H9 (cell line): ENCODE results near the gene MCM3AP. TPM values are rescaled to one million over a fixed set of nuclear protein-coding genes. Genes with fewer than 3 reads are reported as not detected.

Experiments
- DNase-seq: peaks from one replicate; pipeline ENCODE4 v3.0.0-alpha.2; 2017
- H2AFZ ChIP-seq: one replicate; pipeline ENCODE4 v1.6.1; 2013; ENCODE audit warnings: mild to moderate bottlenecking, low read length, control low read depth, moderate library complexity
- H2AK5ac ChIP-seq: 2 replicates; pipeline ENCODE4 v1.6.1; 2013; ENCODE audit warnings: low read length, control low read depth, mixed read lengths; ENCODE audit not compliant: insufficient read length
- H2BK120ac ChIP-seq: one replicate; pipeline ENCODE4 v1.6.1; 2013; ENCODE audit warnings: low read depth, mild to moderate bottlenecking, low read length, control low read depth, inconsistent platforms; ENCODE audit not compliant: poor library complexity, severe bottlenecking
- H2BK12ac ChIP-seq: 2 replicates; pipeline ENCODE4 v1.6.1; 2013; ENCODE audit warnings: low read length, control low read depth, mixed read lengths, low read depth; ENCODE audit not compliant: insufficient read length
- H2BK15ac ChIP-seq: 2 replicates; pipeline ENCODE4 v1.6.1; 2013; ENCODE audit warnings: low read depth, low read length, control low read depth
- H2BK20ac ChIP-seq: one replicate; pipeline ENCODE4 v1.6.1; 2013; ENCODE audit warnings: low read depth, mild to moderate bottlenecking, low read length, control low read depth, inconsistent platforms; ENCODE audit not compliant: poor library complexity, severe bottlenecking
- H2BK5ac ChIP-seq: 2 replicates; pipeline ENCODE4 v1.6.1; 2013; ENCODE audit warnings: low read length, control low read depth, mixed read lengths; ENCODE audit not compliant: insufficient read length
- H3K14ac ChIP-seq: 2 replicates; pipeline ENCODE4 v1.6.1; 2013; ENCODE audit warnings: low read length, control low read depth; ENCODE audit not compliant: insufficient read depth
- H3K18ac ChIP-seq: 2 replicates; pipeline ENCODE4 v1.6.1; 2013; ENCODE audit warnings: low read depth, mild to moderate bottlenecking, mixed read lengths, low read length, control low read depth; ENCODE audit not compliant: insufficient read length
- H3K23ac ChIP-seq: 2 replicates; pipeline ENCODE4 v1.6.1; 2013; ENCODE audit warnings: low read length, control low read depth, mixed read lengths, low read depth; ENCODE audit not compliant: insufficient read length
- H3K23me2 ChIP-seq: 2 replicates; pipeline ENCODE4 v1.6.1; 2013; ENCODE audit warnings: low read depth, mild to moderate bottlenecking, mixed read lengths, low read length, control low read depth; ENCODE audit not compliant: insufficient read length, poor library complexity, severe bottlenecking
- H3K27ac ChIP-seq: 2 replicates; pipeline ENCODE4 v1.5.1; 2013; ENCODE audit warnings: low read length, control low read depth, mixed read lengths, low read depth; ENCODE audit not compliant: insufficient read length
- H3K27me3 ChIP-seq: 2 replicates; pipeline ENCODE4 v1.6.1; 2013; ENCODE audit warnings: low read length, control low read depth, inconsistent platforms; ENCODE audit not compliant: insufficient read depth
- H3K4ac ChIP-seq: 2 replicates; pipeline ENCODE4 v1.6.1; 2013; ENCODE audit warnings: low read depth, mild to moderate bottlenecking, control low read depth, inconsistent platforms, low read length, moderate library complexity
- H3K4me1 ChIP-seq: 2 replicates; pipeline ENCODE4 v1.6.1; 2013; ENCODE audit warnings: low read length, control low read depth, inconsistent platforms; ENCODE audit not compliant: insufficient read depth
- H3K4me2 ChIP-seq: 2 replicates; pipeline ENCODE4 v1.6.1; 2013; ENCODE audit warnings: low read length, control low read depth, mixed read lengths; ENCODE audit not compliant: insufficient read length, insufficient read depth
- H3K56ac ChIP-seq: 2 replicates; pipeline ENCODE4 v1.6.1; 2013; ENCODE audit warnings: low read depth, mild to moderate bottlenecking, mixed read lengths, low read length, control low read depth; ENCODE audit not compliant: insufficient read length
- H3K79me1 ChIP-seq: 2 replicates; pipeline ENCODE4 v1.6.1; 2013; ENCODE audit warnings: low read depth, mild to moderate bottlenecking, moderate library complexity, low read length, control low read depth, inconsistent platforms; ENCODE audit not compliant: insufficient read depth, poor library complexity, severe bottlenecking
- H3K79me2 ChIP-seq: 2 replicates; pipeline ENCODE4 v1.6.1; 2013; ENCODE audit warnings: low read length, control low read depth, inconsistent platforms; ENCODE audit not compliant: insufficient read depth
- H3K9ac ChIP-seq: 2 replicates; pipeline ENCODE4 v1.6.1; 2013; ENCODE audit warnings: low read length, control low read depth, mixed read lengths; ENCODE audit not compliant: insufficient read length; ENCODE audit errors: extremely low read depth
- H3K9me3 ChIP-seq: one replicate; pipeline ENCODE4 v1.6.1; 2013; ENCODE audit warnings: low read depth, low read length, inconsistent platforms; ENCODE audit not compliant: control insufficient read depth
- H3T11ph ChIP-seq: one replicate; pipeline ENCODE4 v1.6.1; 2013; ENCODE audit warnings: mild to moderate bottlenecking, low read length, control low read depth, inconsistent platforms
- H4K20me1 ChIP-seq: one replicate; pipeline ENCODE4 v1.6.1; 2013; ENCODE audit not compliant: control insufficient read depth, insufficient read length, insufficient read depth
- H4K5ac ChIP-seq: 2 replicates; pipeline ENCODE4 v1.6.1; 2013; ENCODE audit warnings: low read depth, mild to moderate bottlenecking, mixed read lengths, low read length, control low read depth; ENCODE audit not compliant: insufficient read length
- H4K8ac ChIP-seq: replicated peaks from 2 replicates; pipeline ENCODE4 v1.6.1; 2013; ENCODE audit warnings: low read length, control low read depth, mixed read lengths, low read depth; ENCODE audit not compliant: insufficient read length
- H4K91ac ChIP-seq: 2 replicates; pipeline ENCODE4 v1.6.1; 2013; ENCODE audit warnings: low read depth, mild to moderate bottlenecking, moderate library complexity, mixed read lengths, low read length, control low read depth; ENCODE audit not compliant: insufficient read length
- H3K27ac Mint-ChIP-seq, 3 experiments: 2 replicates in 2 of 3; 3 replicates in 1 of 3; pipeline ENCODE4 v1.8.0; 2020 to 2021; ENCODE audit warnings: mixed read lengths in 3 of 3, mild to moderate bottlenecking in 1 of 3, moderate library complexity in 1 of 3
- H3K27me3 Mint-ChIP-seq: 2 replicates; pipeline ENCODE4 v1.8.0; 2021; ENCODE audit warnings: low read depth, mild to moderate bottlenecking, moderate library complexity, mixed read lengths
- H3K36me3 Mint-ChIP-seq, 3 experiments: 2 replicates in 2 of 3; 3 replicates in 1 of 3; pipeline ENCODE4 v1.8.0; 2020 to 2021; ENCODE audit warnings: low read depth in 3 of 3, mixed read lengths in 3 of 3; ENCODE audit not compliant: insufficient read depth in 1 of 3
- H3K4me1 Mint-ChIP-seq, 2 experiments: 2 replicates each; pipeline ENCODE4 v1.8.0; 2020; ENCODE audit warnings: mixed read lengths in 2 of 2
- H3K4me3 Mint-ChIP-seq, 2 experiments: 2 replicates in 1 of 2; 3 replicates in 1 of 2; pipeline ENCODE4 v1.8.0; 2020 to 2021; ENCODE audit warnings: mild to moderate bottlenecking in 2 of 2, mixed read lengths in 2 of 2, moderate library complexity in 1 of 2
- H3K9me3 Mint-ChIP-seq, 2 experiments: 2 replicates in 1 of 2; 3 replicates in 1 of 2; pipeline ENCODE4 v1.8.0; 2020; ENCODE audit warnings: mild to moderate bottlenecking in 2 of 2, mixed read lengths in 2 of 2, moderate library complexity in 1 of 2
- WGBS: extraction: QIAGEN DNeasy Blood & Tissue Kit; methylation state at CpG from one replicate; pipeline ENCODE4 v1.1.7; 2013; ENCODE audit warnings: missing lambda C conversion rate, low lambda C conversion rate, mixed read lengths; ENCODE audit not compliant: insufficient read length; ENCODE audit errors: extremely low coverage; 5-methylcytosine and 5-hydroxymethylcytosine counted together
- total RNA-seq: library from RNA; stranded (reverse); gene quantifications from 2 replicates; pipeline ENCODE4 v1.2.1, GENCODE V29; 2021
- TF ChIP-seq, protein P1 (sequence below): fragments of 200-600 bp; sonication (generic); conservative IDR thresholded peaks from 3 replicates; pipeline ENCODE4 v1.8.0; 2021; ENCODE audit warnings: antibody characterized with exemption, mild to moderate bottlenecking

Gene MCM3AP
- total RNA-seq, 1 experiment from 2014 or later: 124 TPM

DNA sequence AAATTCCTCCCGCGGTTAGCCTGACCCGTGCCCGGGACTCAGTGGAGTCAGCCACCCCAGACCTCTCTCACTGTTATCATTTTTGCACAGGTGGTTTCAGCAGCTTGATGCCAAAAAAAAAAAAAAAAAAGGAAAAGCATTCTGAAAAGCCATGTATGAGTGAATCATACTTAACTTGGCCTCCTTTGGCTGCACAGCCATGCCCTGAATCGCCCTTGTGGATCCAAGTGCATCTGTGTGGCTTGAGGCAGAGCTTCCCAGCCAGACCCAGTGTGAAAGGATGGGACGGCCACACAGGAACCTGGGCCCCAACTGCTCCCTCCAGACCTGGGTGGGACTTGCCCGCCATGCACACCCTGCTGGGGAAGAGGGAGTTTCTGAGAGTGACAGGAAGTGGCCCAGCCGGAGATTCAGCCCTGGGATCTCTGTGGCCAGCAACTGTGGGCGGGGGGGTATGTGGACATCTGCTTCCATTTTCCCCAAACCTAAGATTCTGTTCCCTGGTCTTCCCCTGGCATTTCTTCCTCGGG, 9.3 kb upstream of the MCM3AP start:
- Histone ChIP-seq H2BK5ac (no peak overlapping the region), H4K20me1 (no peaks in the 10 kb centered on the region), H4K91ac (no peak overlapping the region), H3K9me3 (no peaks in the 10 kb centered on the region), H3K4me2 (no peak overlapping the region), H3K23ac (no peak overlapping the region), H3K27me3 (no peaks in the 10 kb centered on the region), H3K79me2 (peaks cover 2% of the 10 kb centered on the region; the same call in 1 of the 2 replicates), H3T11ph (no peak overlapping the region), H3K79me1 (no peaks in the 10 kb centered on the region), H2AK5ac (no peak overlapping the region), H2BK15ac (no peak overlapping the region; the same call in 1 of the 2 replicates), H2AFZ (no peak overlapping the region), H2BK120ac (no peak overlapping the region), H3K14ac (no peak overlapping the region; the same call in 1 of the 2 replicates), H4K5ac (no peak overlapping the region), H3K23me2 (peaks cover 9% of the 10 kb centered on the region), H4K8ac (no peak overlapping the region), H3K4me1 (peaks cover 2% of the 10 kb centered on the region; the same call in 1 of the 2 replicates), H3K18ac (no peak overlapping the region), H3K9ac (no peak overlapping the region), H2BK12ac (no peak overlapping the region), H3K27ac (no peak overlapping the region), H2BK20ac (no peak overlapping the region), H3K4ac (no peak overlapping the region), H3K56ac (no peak overlapping the region)
- peak overlapping the region in 2 of 3 experiments; percentile 13 to 68; a peak in 1 of 7 replicates for H3K27ac Mint-ChIP-seq
- H3K36me3 Mint-ChIP-seq: peaks cover 18 to 26% (median 23%) of the 10 kb centered on the region in 3 experiments
- peaks cover 13 to 19% of the 10 kb centered on the region in 2 experiments for H3K4me1 Mint-ChIP-seq
- TF ChIP-seq, protein P1, sequence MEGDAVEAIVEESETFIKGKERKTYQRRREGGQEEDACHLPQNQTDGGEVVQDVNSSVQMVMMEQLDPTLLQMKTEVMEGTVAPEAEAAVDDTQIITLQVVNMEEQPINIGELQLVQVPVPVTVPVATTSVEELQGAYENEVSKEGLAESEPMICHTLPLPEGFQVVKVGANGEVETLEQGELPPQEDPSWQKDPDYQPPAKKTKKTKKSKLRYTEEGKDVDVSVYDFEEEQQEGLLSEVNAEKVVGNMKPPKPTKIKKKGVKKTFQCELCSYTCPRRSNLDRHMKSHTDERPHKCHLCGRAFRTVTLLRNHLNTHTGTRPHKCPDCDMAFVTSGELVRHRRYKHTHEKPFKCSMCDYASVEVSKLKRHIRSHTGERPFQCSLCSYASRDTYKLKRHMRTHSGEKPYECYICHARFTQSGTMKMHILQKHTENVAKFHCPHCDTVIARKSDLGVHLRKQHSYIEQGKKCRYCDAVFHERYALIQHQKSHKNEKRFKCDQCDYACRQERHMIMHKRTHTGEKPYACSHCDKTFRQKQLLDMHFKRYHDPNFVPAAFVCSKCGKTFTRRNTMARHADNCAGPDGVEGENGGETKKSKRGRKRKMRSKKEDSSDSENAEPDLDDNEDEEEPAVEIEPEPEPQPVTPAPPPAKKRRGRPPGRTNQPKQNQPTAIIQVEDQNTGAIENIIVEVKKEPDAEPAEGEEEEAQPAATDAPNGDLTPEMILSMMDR: no peak
- no peaks in the 10 kb centered on the region; a peak in 2 of 5 replicates for H3K9me3 Mint-ChIP-seq
- DNase-seq: no peak
- H3K4me3 Mint-ChIP-seq: no peak overlapping the region
- H3K27me3 Mint-ChIP-seq: no peaks in the 10 kb centered on the region; the same call in 1 of the 2 replicates
- no CpG with 5 or more reads among the region's 10 CpGs for WGBS
